Ectodermal cell (in vitro differentiated cells): ENCODE data around the gene CSF2.
"Not testable (repeated sequence)": the region's sequence is repeated elsewhere in the genome, so short reads cannot be mapped to it uniquely, and the experiment has no call there.

Source experiments
- H3K27ac ChIP-seq: 2 replicates; pipeline ENCODE4 v1.7.0; 2013; ENCODE audit warnings: mild to moderate bottlenecking, low read depth, low read length; ENCODE audit not compliant: insufficient read depth, poor library complexity, severe bottlenecking
- H3K27me3 ChIP-seq: 2 replicates; pipeline ENCODE4 v1.7.0; 2013; ENCODE audit warnings: mild to moderate bottlenecking, low read length; ENCODE audit not compliant: insufficient read depth, control insufficient read depth, poor library complexity, severe bottlenecking
- H3K36me3 ChIP-seq: one replicate; pipeline ENCODE4 v1.7.0; 2013; ENCODE audit warnings: low read length; ENCODE audit not compliant: control insufficient read depth, insufficient read depth
- H3K4me1 ChIP-seq: one replicate; pipeline ENCODE4 v1.7.0; 2013; ENCODE audit warnings: low read length; ENCODE audit not compliant: control insufficient read depth, insufficient read depth
- H3K4me3 ChIP-seq: 2 replicates; pipeline ENCODE4 v1.7.0; 2013; ENCODE audit warnings: low read depth, low read length, control low read depth; ENCODE audit not compliant: insufficient read depth
- H3K9me3 ChIP-seq: 2 replicates; pipeline ENCODE4 v1.7.0; 2013; ENCODE audit warnings: mild to moderate bottlenecking, low read length, moderate library complexity; ENCODE audit not compliant: control insufficient read depth
- WGBS, 2 experiments: methylation state at CpG; one replicate each; pipeline ENCODE4 v1.1.7; 2013; ENCODE audit warnings: missing lambda C conversion rate in 2 of 2; 5-methylcytosine and 5-hydroxymethylcytosine counted together

CSF2 gene

DNA sequence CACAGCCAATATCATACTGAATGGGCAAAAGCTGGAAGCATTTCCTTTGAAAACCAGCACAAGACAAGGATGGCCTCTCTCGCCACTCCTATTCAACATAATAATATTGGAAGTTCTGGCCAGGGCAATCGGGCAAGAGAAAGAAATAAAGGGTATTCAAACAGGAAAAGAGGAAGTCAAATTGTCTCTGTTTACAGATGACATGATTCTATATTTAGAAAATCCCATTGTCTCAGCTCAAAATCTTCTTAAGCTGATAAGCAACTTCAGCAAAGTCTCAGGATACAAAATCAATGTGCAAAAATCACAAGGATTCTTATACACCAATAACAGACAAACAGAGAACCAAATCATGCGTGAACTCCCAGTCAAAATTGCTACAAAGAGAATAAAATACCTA lies 47.1 kb downstream of the CSF2 start:
- not testable (repeated sequence) for H3K36me3 ChIP-seq, H3K9me3 ChIP-seq, H3K4me1 ChIP-seq, H3K4me3 ChIP-seq, H3K27ac ChIP-seq, H3K27me3 ChIP-seq
- WGBS, 2 experiments: 70 to 75% methylated on average over 1 to 3 of the region's 3 CpGs

DNA sequence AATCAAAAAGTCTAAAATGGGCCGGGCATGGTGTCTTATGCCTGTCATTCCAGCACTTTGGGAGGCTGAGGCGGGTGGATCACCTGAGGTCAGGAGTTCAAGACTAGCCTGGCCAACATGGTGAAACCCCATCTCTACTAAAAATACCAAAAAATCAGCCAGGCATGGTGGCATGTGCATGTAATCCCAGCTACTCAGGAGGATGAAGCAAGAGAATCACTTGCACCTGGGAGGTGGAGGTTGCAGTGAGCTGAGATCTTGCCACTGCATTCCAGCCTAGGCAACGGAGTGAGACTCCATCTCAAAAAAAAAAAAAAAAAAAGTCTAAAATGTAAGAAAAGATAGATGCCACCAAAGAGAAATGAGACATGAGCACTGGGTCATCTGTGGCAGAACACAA lies 49.4 kb downstream of the CSF2 start:
- not testable (repeated sequence) for H3K27ac ChIP-seq, H3K36me3 ChIP-seq, H3K9me3 ChIP-seq, H3K4me3 ChIP-seq, H3K27me3 ChIP-seq, H3K4me1 ChIP-seq
- WGBS, 2 experiments: 85% methylated on average over 3 of the region's 3 CpGs

DNA sequence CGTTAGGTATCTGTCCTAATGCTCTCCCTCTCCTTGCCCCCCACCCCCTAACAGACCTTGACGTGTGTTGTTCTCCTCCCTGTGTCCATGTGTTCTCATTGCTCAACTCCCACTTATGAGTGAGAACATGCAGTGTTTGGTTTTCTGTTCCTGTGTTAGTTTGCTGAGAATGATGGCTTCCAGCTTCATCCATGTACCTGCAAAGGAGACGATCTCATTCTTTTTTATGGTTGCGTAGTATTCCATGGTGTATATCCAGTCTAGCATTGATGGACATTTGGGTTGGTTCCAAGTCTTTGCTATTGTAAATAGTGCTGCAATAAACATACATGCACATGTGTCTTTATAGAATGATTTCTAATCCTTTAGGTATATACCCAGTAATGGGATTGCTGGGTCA lies 50.0 kb downstream of the CSF2 start:
- H3K9me3 ChIP-seq, H3K36me3 ChIP-seq, H3K4me1 ChIP-seq, H3K27ac ChIP-seq, H3K4me3 ChIP-seq, H3K27me3 ChIP-seq: not testable (repeated sequence)
- WGBS, 2 experiments: 92 to 95% methylated on average over 4 of the region's 4 CpGs
